Fibroblast of lung (primary cell): Measurements from ENCODE around the gene DGKQ.

Experiments used
- EZH2 ChIP-seq: IDR thresholded peaks from 2 replicates; pipeline ENCODE4 v1.5.1; 2012; ENCODE audit warnings: low read length, control low read depth, mild to moderate bottlenecking; ENCODE audit errors: missing control alignments
- TF ChIP-seq, protein P1 (sequence below), 2 donors: IDR thresholded peaks in 1 of 2; conservative IDR thresholded peaks in 1 of 2; 1 replicate in 1 of 2; 2 replicates in 1 of 2; pipeline ENCODE4 v1.5.1; 2011 to 2012; ENCODE audit warnings: low read length in 2 of 2, control low read depth in 1 of 2, inconsistent platforms in 1 of 2, low read depth in 1 of 2, mild to moderate bottlenecking in 1 of 2

DNA sequence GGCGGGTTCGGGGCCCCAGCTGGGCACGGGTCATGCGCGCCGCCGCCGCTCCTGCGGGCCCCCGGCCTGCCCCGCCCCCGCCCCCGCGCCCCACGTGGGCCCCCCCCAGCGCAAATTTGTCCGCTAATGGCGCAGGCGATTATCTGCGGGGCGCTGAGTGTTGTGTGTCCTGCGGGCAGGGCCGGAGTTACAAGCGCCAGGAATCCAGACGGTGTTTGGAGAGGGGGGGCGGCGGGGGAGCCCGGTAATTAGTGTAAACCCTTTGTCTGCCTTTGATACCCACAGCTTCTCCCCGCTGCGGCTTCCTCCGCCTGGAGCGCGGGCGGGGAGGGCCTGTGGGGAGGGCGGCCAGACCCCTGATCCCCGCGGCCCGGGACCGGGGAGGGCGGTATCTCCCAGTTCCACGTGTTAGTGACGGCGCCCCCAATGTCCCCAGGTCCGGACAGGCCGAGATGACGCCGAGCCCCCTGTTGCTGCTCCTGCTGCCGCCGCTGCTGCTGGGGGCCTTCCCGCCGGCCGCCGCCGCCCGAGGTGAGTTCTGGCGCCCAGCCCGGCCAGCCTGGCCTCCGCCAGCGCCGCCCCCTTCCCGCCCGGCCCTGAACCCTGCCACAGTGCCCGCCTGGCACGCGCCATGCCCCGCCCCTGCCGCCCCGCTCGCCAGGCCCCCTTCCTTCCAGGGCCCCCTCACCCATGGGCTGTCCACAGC, 38.8 kb upstream of the DGKQ start:
- TF ChIP-seq, protein P1, sequence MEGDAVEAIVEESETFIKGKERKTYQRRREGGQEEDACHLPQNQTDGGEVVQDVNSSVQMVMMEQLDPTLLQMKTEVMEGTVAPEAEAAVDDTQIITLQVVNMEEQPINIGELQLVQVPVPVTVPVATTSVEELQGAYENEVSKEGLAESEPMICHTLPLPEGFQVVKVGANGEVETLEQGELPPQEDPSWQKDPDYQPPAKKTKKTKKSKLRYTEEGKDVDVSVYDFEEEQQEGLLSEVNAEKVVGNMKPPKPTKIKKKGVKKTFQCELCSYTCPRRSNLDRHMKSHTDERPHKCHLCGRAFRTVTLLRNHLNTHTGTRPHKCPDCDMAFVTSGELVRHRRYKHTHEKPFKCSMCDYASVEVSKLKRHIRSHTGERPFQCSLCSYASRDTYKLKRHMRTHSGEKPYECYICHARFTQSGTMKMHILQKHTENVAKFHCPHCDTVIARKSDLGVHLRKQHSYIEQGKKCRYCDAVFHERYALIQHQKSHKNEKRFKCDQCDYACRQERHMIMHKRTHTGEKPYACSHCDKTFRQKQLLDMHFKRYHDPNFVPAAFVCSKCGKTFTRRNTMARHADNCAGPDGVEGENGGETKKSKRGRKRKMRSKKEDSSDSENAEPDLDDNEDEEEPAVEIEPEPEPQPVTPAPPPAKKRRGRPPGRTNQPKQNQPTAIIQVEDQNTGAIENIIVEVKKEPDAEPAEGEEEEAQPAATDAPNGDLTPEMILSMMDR (conservative IDR thresholded peaks at IDR 0.05 in 1 of 2, IDR thresholded peaks at IDR 0.05 in 1 of 2; ENCODE audit: low read depth in 1 of 2, low read length in 2 of 2) = no peak
- no peak for TF ChIP-seq EZH2
